OCI-LY7 (cell line): Measurements from ENCODE around the gene LRRC4. TPM values are rescaled to one million over a fixed set of nuclear protein-coding genes. Genes with fewer than 3 reads are reported as not detected.

ENCODE experiments used
- BruUV-seq: library from RNA; stranded (reverse); fragments of 400-500 nt; replicated peaks from 2 replicates; lab custom pipeline; 2021; lab: Mats Ljungman, UMichigan
- CTCF ChIA-PET: fragments of 300-600 bp; sonication (Branson Sonifier 250); formaldehyde crosslinking; loops from one replicate; lab custom pipeline; 2022; ENCODE audit warnings: antibody characterized with exemption; ENCODE audit not compliant: unreplicated experiment; lab: Charles Lee
- POLR2A ChIA-PET: fragments of 300-600 bp; sonication (Branson Sonifier 250); formaldehyde crosslinking; loops from one replicate; lab custom pipeline; 2022; ENCODE audit warnings: antibody characterized with exemption; lab: Charles Lee
- DNase-seq: peaks from one replicate; pipeline ENCODE4 v3.0.0-alpha.2; 2015; ENCODE audit warnings: low spot score
- H2AFZ ChIP-seq: fragments of 200-600 bp; sonication (generic), shearing (Covaris generic); 2 replicates; pipeline ENCODE4 v1.6.1; 2014; ENCODE audit warnings: mild to moderate bottlenecking, antibody characterized with exemption, low read length, moderate library complexity
- H3K27ac ChIP-seq: fragments of 200-600 bp; sonication (generic); 2 replicates; pipeline ENCODE4 v1.5.1; 2014; ENCODE audit warnings: mixed run types, low read depth, mild to moderate bottlenecking, moderate library complexity, low read length, inconsistent platforms; ENCODE audit not compliant: poor library complexity, severe bottlenecking
- H3K36me3 ChIP-seq: fragments of 200-600 bp; sonication (generic); 2 replicates; pipeline ENCODE4 v1.6.1; 2014; ENCODE audit warnings: mild to moderate bottlenecking, antibody characterized with exemption, low read length, moderate library complexity, mixed read lengths; ENCODE audit not compliant: insufficient read depth
- H3K4me1 ChIP-seq: fragments of 200-600 bp; sonication (generic); 2 replicates; pipeline ENCODE4 v1.5.1; 2014; ENCODE audit warnings: mild to moderate bottlenecking, low read length; ENCODE audit not compliant: insufficient read depth, poor library complexity, severe bottlenecking
- H3K4me2 ChIP-seq: fragments of 200-600 bp; sonication (generic); 2 replicates; pipeline ENCODE4 v1.6.1; 2014; ENCODE audit warnings: mild to moderate bottlenecking, low read length
- H3K4me3 ChIP-seq: fragments of 200-600 bp; sonication (generic); 2 replicates; pipeline ENCODE4 v1.5.1; 2014; ENCODE audit warnings: mild to moderate bottlenecking, low read depth, low read length; ENCODE audit not compliant: poor library complexity, severe bottlenecking
- H3K79me2 ChIP-seq: fragments of 200-600 bp; sonication (generic); 2 replicates; pipeline ENCODE4 v1.6.1; 2016; ENCODE audit warnings: low read depth, mild to moderate bottlenecking, low read length, moderate library complexity, mixed read lengths; ENCODE audit not compliant: insufficient read depth
- H3K9me2 ChIP-seq: fragments of 200-600 bp; sonication (generic); 2 replicates; pipeline ENCODE4 v1.6.1; 2016; ENCODE audit warnings: mild to moderate bottlenecking, low read length, mixed read lengths; ENCODE audit not compliant: insufficient read depth
- H3K9me3 ChIP-seq: fragments of 200-600 bp; sonication (generic); 2 replicates; pipeline ENCODE4 v1.6.1; 2014; ENCODE audit warnings: mild to moderate bottlenecking, mixed run types, low read length, mixed read lengths
- H4K20me1 ChIP-seq: fragments of 200-600 bp; sonication (generic); 2 replicates; pipeline ENCODE4 v1.6.1; 2014; ENCODE audit warnings: mild to moderate bottlenecking, antibody characterized with exemption, low read length, moderate library complexity, mixed read lengths; ENCODE audit not compliant: insufficient read depth
- EZH2phosphoT487 ChIP-seq: fragments of 200-600 bp; sonication (generic); IDR thresholded peaks from 2 replicates; pipeline ENCODE4 v1.6.1; 2018; ENCODE audit warnings: low read depth, borderline replicate concordance, mild to moderate bottlenecking, mixed run types, antibody characterized with exemption, low read length, moderate library complexity, mixed read lengths
- intact Hi-C: fragments of 100-400 bp; cut with micrococcal nuclease; formaldehyde crosslinking; loops from one replicate; pipeline ENCODE4 v1.10.0; 2022; ENCODE audit not compliant: unreplicated experiment
- total RNA-seq, 2 experiments: library from RNA; depleted of rRNA in 1 of 2; stranded (reverse); fragments of >200 nt in 1 of 2; shearing (Covaris generic) in 1 of 2; gene quantifications; 2 replicates each; pipeline ENCODE4 v1.2.3, GENCODE V29; 2014 to 2022
- TF ChIP-seq, protein P1 (sequence below): fragments of 200-600 bp; sonication (generic); conservative IDR thresholded peaks from 2 replicates; pipeline ENCODE4 v1.5.1; 2014; ENCODE audit warnings: mild to moderate bottlenecking, antibody characterized with exemption, low read length, moderate library complexity, mixed read lengths

The LRRC4 gene
- total RNA-seq, 2 experiments from 2014 or later = not detected

- no peak for DNase-seq
- intact Hi-C loops = no loop called here
- Histone ChIP-seq H4K20me1 (no peaks in the 10 kb centered on the region), H3K4me2 (no peak overlapping the region), H3K4me1 (no peaks in the 10 kb centered on the region), H3K9me2 (no peaks in the 10 kb centered on the region), H3K27ac (no peak overlapping the region), H3K79me2 (no peaks in the 10 kb centered on the region), H3K36me3 (no peaks in the 10 kb centered on the region), H3K9me3 (no peaks in the 10 kb centered on the region), H2AFZ (no peak overlapping the region), H3K4me3 (no peak overlapping the region)
- BruUV-seq = no TSS peak
- TF ChIP-seq, protein P1, sequence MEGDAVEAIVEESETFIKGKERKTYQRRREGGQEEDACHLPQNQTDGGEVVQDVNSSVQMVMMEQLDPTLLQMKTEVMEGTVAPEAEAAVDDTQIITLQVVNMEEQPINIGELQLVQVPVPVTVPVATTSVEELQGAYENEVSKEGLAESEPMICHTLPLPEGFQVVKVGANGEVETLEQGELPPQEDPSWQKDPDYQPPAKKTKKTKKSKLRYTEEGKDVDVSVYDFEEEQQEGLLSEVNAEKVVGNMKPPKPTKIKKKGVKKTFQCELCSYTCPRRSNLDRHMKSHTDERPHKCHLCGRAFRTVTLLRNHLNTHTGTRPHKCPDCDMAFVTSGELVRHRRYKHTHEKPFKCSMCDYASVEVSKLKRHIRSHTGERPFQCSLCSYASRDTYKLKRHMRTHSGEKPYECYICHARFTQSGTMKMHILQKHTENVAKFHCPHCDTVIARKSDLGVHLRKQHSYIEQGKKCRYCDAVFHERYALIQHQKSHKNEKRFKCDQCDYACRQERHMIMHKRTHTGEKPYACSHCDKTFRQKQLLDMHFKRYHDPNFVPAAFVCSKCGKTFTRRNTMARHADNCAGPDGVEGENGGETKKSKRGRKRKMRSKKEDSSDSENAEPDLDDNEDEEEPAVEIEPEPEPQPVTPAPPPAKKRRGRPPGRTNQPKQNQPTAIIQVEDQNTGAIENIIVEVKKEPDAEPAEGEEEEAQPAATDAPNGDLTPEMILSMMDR = no peak
- no peak for TF ChIP-seq EZH2phosphoT487
- POLR2A ChIA-PET = interaction anchor here (1.0 to 2.0 kb wide), 2 partner anchors 11 to 37 kb away, joined by 7 read pairs; no protein-coding TSS in a partner anchor
- CTCF ChIA-PET = no interaction called here
Observed at GRCh38 chr7:128069373-128070364, 38.4 kb upstream of the LRRC4 start.

DNA sequence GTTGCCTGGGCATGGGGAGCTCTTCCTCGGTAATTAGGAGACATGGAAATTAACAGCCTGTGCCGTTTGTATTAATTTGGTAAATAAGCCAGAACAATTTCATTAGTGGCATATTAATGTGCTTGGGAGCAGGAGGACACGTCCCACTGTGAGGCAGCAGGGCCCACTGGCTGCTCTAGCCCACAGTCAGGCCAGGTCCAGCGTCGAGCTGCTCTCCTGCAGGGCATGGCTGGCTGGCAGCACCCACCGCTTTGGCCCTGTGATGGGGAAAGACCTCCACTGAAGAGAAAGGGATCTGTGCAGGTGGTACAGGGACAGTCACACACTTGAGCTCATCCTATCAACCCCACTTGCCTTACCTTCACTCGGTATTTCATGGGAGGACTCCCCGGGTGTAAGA, 37.5 kb upstream of the LRRC4 start:
- H3K27ac ChIP-seq = no peak overlapping the region
- no peak overlapping the region for H3K4me3 ChIP-seq
- TF ChIP-seq, protein P1 = no peak
- no peak for TF ChIP-seq EZH2phosphoT487
- H3K4me1 ChIP-seq = no peaks in the 10 kb centered on the region
- H3K9me2 ChIP-seq = no peaks in the 10 kb centered on the region
- no peak overlapping the region for H2AFZ ChIP-seq
- BruUV-seq = no TSS peak
- no peaks in the 10 kb centered on the region for H3K9me3 ChIP-seq
- intact Hi-C loops = no loop called here
- no peaks in the 10 kb centered on the region for H3K79me2 ChIP-seq
- CTCF ChIA-PET = no interaction called here
- no peaks in the 10 kb centered on the region for H3K36me3 ChIP-seq
- no peaks in the 10 kb centered on the region for H4K20me1 ChIP-seq
- no peak overlapping the region for H3K4me2 ChIP-seq
- POLR2A ChIA-PET = interaction anchor here (0.5 to 2.0 kb wide), 3 partner anchors 10 to 163 kb away, joined by 3 to 7 read pairs (median 7); no protein-coding TSS in a partner anchor
- no peak for DNase-seq

- no peak for DNase-seq
- no TSS peak for BruUV-seq
- CTCF ChIA-PET = no interaction called here
Observed at GRCh38 chr7:128067983-128068382, 36.7 kb upstream of the LRRC4 start.

More at GRCh38 chr7:128067983-128068382, 36.7 kb upstream of the LRRC4 start:
- no peak for TF ChIP-seq EZH2phosphoT487
- TF ChIP-seq, protein P1 = no peak
- H3K27ac ChIP-seq = no peak overlapping the region
- no peaks in the 10 kb centered on the region for H3K79me2 ChIP-seq
- H2AFZ ChIP-seq = no peak overlapping the region
- POLR2A ChIA-PET = interaction anchor here (2.0 kb wide), 1 partner anchor 10 kb away, joined by 7 read pairs; no protein-coding TSS in a partner anchor
- H3K4me2 ChIP-seq = no peak overlapping the region
- intact Hi-C loops = no loop called here
- H3K4me3 ChIP-seq = no peak overlapping the region
- H3K36me3 ChIP-seq = no peaks in the 10 kb centered on the region
- H4K20me1 ChIP-seq = no peaks in the 10 kb centered on the region
- H3K9me2 ChIP-seq = no peaks in the 10 kb centered on the region
- H3K4me1 ChIP-seq = no peaks in the 10 kb centered on the region
- H3K9me3 ChIP-seq = no peaks in the 10 kb centered on the region
